OCI-LY7 (cell line): Measurements from ENCODE around the gene PITPNB. TPM values are rescaled to one million over a fixed set of nuclear protein-coding genes. Genes with fewer than 3 reads are reported as not detected.
A peak's percentile ranks its signal among the peaks of the same experiment; 100 is the strongest.

Source experiments
- BruUV-seq: library from RNA; stranded (reverse); fragments of 400-500 nt; replicated peaks from 2 replicates; lab custom pipeline; 2021; lab: Mats Ljungman, UMichigan
- CTCF ChIA-PET: fragments of 300-600 bp; sonication (Branson Sonifier 250); formaldehyde crosslinking; loops from one replicate; lab custom pipeline; 2022; ENCODE audit warnings: antibody characterized with exemption; ENCODE audit not compliant: unreplicated experiment; lab: Charles Lee
- POLR2A ChIA-PET: fragments of 300-600 bp; sonication (Branson Sonifier 250); formaldehyde crosslinking; loops from one replicate; lab custom pipeline; 2022; ENCODE audit warnings: antibody characterized with exemption; lab: Charles Lee
- DNase-seq: peaks from one replicate; pipeline ENCODE4 v3.0.0-alpha.2; 2015; ENCODE audit warnings: low spot score
- H2AFZ ChIP-seq: fragments of 200-600 bp; sonication (generic), shearing (Covaris generic); 2 replicates; pipeline ENCODE4 v1.6.1; 2014; ENCODE audit warnings: mild to moderate bottlenecking, antibody characterized with exemption, low read length, moderate library complexity
- H3K27ac ChIP-seq: fragments of 200-600 bp; sonication (generic); 2 replicates; pipeline ENCODE4 v1.5.1; 2014; ENCODE audit warnings: mixed run types, low read depth, mild to moderate bottlenecking, moderate library complexity, low read length, inconsistent platforms; ENCODE audit not compliant: poor library complexity, severe bottlenecking
- H3K36me3 ChIP-seq: fragments of 200-600 bp; sonication (generic); 2 replicates; pipeline ENCODE4 v1.6.1; 2014; ENCODE audit warnings: mild to moderate bottlenecking, antibody characterized with exemption, low read length, moderate library complexity, mixed read lengths; ENCODE audit not compliant: insufficient read depth
- H3K4me1 ChIP-seq: fragments of 200-600 bp; sonication (generic); 2 replicates; pipeline ENCODE4 v1.5.1; 2014; ENCODE audit warnings: mild to moderate bottlenecking, low read length; ENCODE audit not compliant: insufficient read depth, poor library complexity, severe bottlenecking
- H3K4me2 ChIP-seq: fragments of 200-600 bp; sonication (generic); 2 replicates; pipeline ENCODE4 v1.6.1; 2014; ENCODE audit warnings: mild to moderate bottlenecking, low read length
- H3K4me3 ChIP-seq: fragments of 200-600 bp; sonication (generic); 2 replicates; pipeline ENCODE4 v1.5.1; 2014; ENCODE audit warnings: mild to moderate bottlenecking, low read depth, low read length; ENCODE audit not compliant: poor library complexity, severe bottlenecking
- H3K79me2 ChIP-seq: fragments of 200-600 bp; sonication (generic); 2 replicates; pipeline ENCODE4 v1.6.1; 2016; ENCODE audit warnings: low read depth, mild to moderate bottlenecking, low read length, moderate library complexity, mixed read lengths; ENCODE audit not compliant: insufficient read depth
- H3K9me2 ChIP-seq: fragments of 200-600 bp; sonication (generic); 2 replicates; pipeline ENCODE4 v1.6.1; 2016; ENCODE audit warnings: mild to moderate bottlenecking, low read length, mixed read lengths; ENCODE audit not compliant: insufficient read depth
- H3K9me3 ChIP-seq: fragments of 200-600 bp; sonication (generic); 2 replicates; pipeline ENCODE4 v1.6.1; 2014; ENCODE audit warnings: mild to moderate bottlenecking, mixed run types, low read length, mixed read lengths
- H4K20me1 ChIP-seq: fragments of 200-600 bp; sonication (generic); 2 replicates; pipeline ENCODE4 v1.6.1; 2014; ENCODE audit warnings: mild to moderate bottlenecking, antibody characterized with exemption, low read length, moderate library complexity, mixed read lengths; ENCODE audit not compliant: insufficient read depth
- CTCF ChIP-seq: fragments of 200-600 bp; sonication (generic); conservative IDR thresholded peaks from 2 replicates; pipeline ENCODE4 v1.5.1; 2014; ENCODE audit warnings: mild to moderate bottlenecking, antibody characterized with exemption, low read length, moderate library complexity, mixed read lengths
- EZH2phosphoT487 ChIP-seq: fragments of 200-600 bp; sonication (generic); IDR thresholded peaks from 2 replicates; pipeline ENCODE4 v1.6.1; 2018; ENCODE audit warnings: low read depth, borderline replicate concordance, mild to moderate bottlenecking, mixed run types, antibody characterized with exemption, low read length, moderate library complexity, mixed read lengths
- intact Hi-C: fragments of 100-400 bp; cut with micrococcal nuclease; formaldehyde crosslinking; loops from one replicate; pipeline ENCODE4 v1.10.0; 2022; ENCODE audit not compliant: unreplicated experiment
- total RNA-seq, 2 experiments: library from RNA; depleted of rRNA in 1 of 2; stranded (reverse); fragments of >200 nt in 1 of 2; shearing (Covaris generic) in 1 of 2; gene quantifications; 2 replicates each; pipeline ENCODE4 v1.2.3, GENCODE V29; 2014 to 2022

The PITPNB gene
- total RNA-seq, 2 experiments from 2014 or later, result 21.8 to 97.4 TPM

- H3K79me2 ChIP-seq, result peaks cover 4% of the 10 kb centered on the region; the same call in 1 of the 2 replicates
- CTCF ChIA-PET, result no interaction called here
- BruUV-seq, result no TSS peak
Observed at GRCh38 chr22:27870234-27871191, 48.5 kb downstream of the PITPNB start.

GRCh38 chr22:27868732-27869282, 50.2 kb downstream of the PITPNB start:
- CTCF ChIA-PET, result no interaction called here
- no TSS peak for BruUV-seq
- TF ChIP-seq EZH2phosphoT487 (no peak), CTCF (no peak)
- POLR2A ChIA-PET, result interaction anchor here (0.8 kb wide), 1 partner anchor 9 kb away, joined by 3 read pairs; no protein-coding TSS in a partner anchor
- H3K27ac ChIP-seq, result no peak overlapping the region
- 0 out of 2 replicates have a peak overlapping the region, but pooled peaks have one; percentile 0 for H3K4me2 ChIP-seq
- H4K20me1 ChIP-seq, result no peaks in the 10 kb centered on the region; the same call in 1 of the 2 replicates
- no peak for DNase-seq
- H3K4me3 ChIP-seq, result no peak overlapping the region
- H3K79me2 ChIP-seq, result no peaks in the 10 kb centered on the region
- no peaks in the 10 kb centered on the region for H3K9me3 ChIP-seq
- H3K36me3 ChIP-seq, result peaks cover 95% of the 10 kb centered on the region
- intact Hi-C loops, result no loop called here
- no peak overlapping the region for H2AFZ ChIP-seq
- peaks cover 12% of the 10 kb centered on the region for H3K4me1 ChIP-seq
- H3K9me2 ChIP-seq, result no peaks in the 10 kb centered on the region

More at GRCh38 chr22:27870234-27871191, 48.5 kb downstream of the PITPNB start:
- no peak overlapping the region for H3K27ac ChIP-seq
- H3K36me3 ChIP-seq, result peaks cover 98% of the 10 kb centered on the region
- H4K20me1 ChIP-seq, result peaks cover 4% of the 10 kb centered on the region; the same call in 1 of the 2 replicates
- TF ChIP-seq EZH2phosphoT487, result no peak
- TF ChIP-seq CTCF, result no peak
- POLR2A ChIA-PET, result interaction anchor here (0.6 kb wide), 1 partner anchor 323 kb away, joined by 5 read pairs; no protein-coding TSS in a partner anchor
- no peak for DNase-seq
- no peaks in the 10 kb centered on the region for H3K9me2 ChIP-seq
- H3K4me3 ChIP-seq, result no peak overlapping the region
- no peaks in the 10 kb centered on the region for H3K9me3 ChIP-seq
- H3K4me2 ChIP-seq, result no peak overlapping the region
- H2AFZ ChIP-seq, result no peak overlapping the region
- H3K4me1 ChIP-seq, result peaks cover 12% of the 10 kb centered on the region
- intact Hi-C loops, result no loop called here
